Ovary (tissue), 9 donors: ENCODE measurements around the gene NYAP2. TPM values are rescaled to one million over a fixed set of nuclear protein-coding genes. Genes with fewer than 3 reads are reported as not detected.

Experiments
- DNase-seq, 5 donors: peaks; one replicate each; pipeline ENCODE4 v3.0.0-alpha.2; 2019 to 2020
- H3K27ac ChIP-seq, 2 donors: fragments of 200-600 bp; one replicate each; pipeline versions ENCODE4 v1.5.1 to v1.8.0; 2019 to 2022
- H3K27me3 ChIP-seq: fragments of 200-600 bp; one replicate; pipeline ENCODE4 v1.8.0; 2022
- H3K36me3 ChIP-seq: fragments of 200-600 bp; sonication (generic); one replicate; pipeline ENCODE4 v1.5.1; 2019
- H3K4me1 ChIP-seq: one replicate; pipeline ENCODE4 v1.8.1; 2013; ENCODE audit warnings: mild to moderate bottlenecking, moderate library complexity; ENCODE audit not compliant: insufficient read depth
- H3K4me3 ChIP-seq: fragments of 200-600 bp; sonication (generic); one replicate; pipeline ENCODE4 v1.5.1; 2017
- H3K9me3 ChIP-seq, 2 donors: fragments of 200-600 bp in 1 of 2; sonication (generic) in 1 of 2; one replicate each; pipeline versions ENCODE4 v1.5.1 to v1.8.1; 2013 to 2019; ENCODE audit warnings: mild to moderate bottlenecking in 1 of 2, moderate library complexity in 1 of 2
- EP300 ChIP-seq: sonication (generic); formaldehyde crosslinking; IDR thresholded peaks from one replicate; pipeline ENCODE4 v1.6.1; 2017; ENCODE audit warnings: antibody characterized with exemption
- POLR2A ChIP-seq: fragments of 450-650 bp; IDR thresholded peaks from one replicate; pipeline ENCODE4 v1.6.1; 2017; ENCODE audit warnings: antibody characterized with exemption, mild to moderate bottlenecking, moderate library complexity
- WGBS, 3 donors: extraction: QIAGEN DNeasy Blood & Tissue Kit in 1 of 3; methylation state at CpG; one replicate each; pipeline versions ENCODE4 v1.1.5 to v1.1.7; 2013 to 2017; 5-methylcytosine and 5-hydroxymethylcytosine counted together
- intact Hi-C, 4 donors: fragments of 100-400 bp; cut with DNase I; formaldehyde crosslinking; loops; one replicate each; pipeline versions ENCODE4 v1.11.0 to v1.15.1; 2022 to 2023
- polyA plus RNA-seq, 2 donors: library from polyadenylated mRNA; stranded (reverse); fragments of 200-250 nt in 1 of 2; fragments of 350-450 nt in 1 of 2; fragmentation: Illumina TruSeq in 1 of 2; extraction: RNeasy Lipid Tissue Mini Kit (QIAGEN cat#74804) in 1 of 2; gene quantifications; one replicate each; pipeline ENCODE4 v1.2.3, GENCODE V29; 2013 to 2014
- total RNA-seq, 7 donors: library from RNA; depleted of rRNA in 2 of 7; stranded (reverse); fragments of >200 nt in 2 of 7; fragmentation: NEBNext Ultra II Directional in 3 of 7; extraction: Animal tissue kit (Norgen Biotek cat#: 25700) in 3 of 7; gene quantifications; one replicate each; pipeline versions ENCODE4 v1.1.0 to v1.2.4, GENCODE V29; 2016 to 2023
- TF ChIP-seq, protein P1 (sequence below), 3 donors: fragments of 450-650 bp in 2 of 3; fragments of 200-600 bp in 1 of 3; IDR thresholded peaks; one replicate each; pipeline versions ENCODE4 v1.5.1 to v1.8.0; 2016 to 2022; ENCODE audit warnings: antibody characterized with exemption in 3 of 3, mild to moderate bottlenecking in 1 of 3
- donor health status: DM: no; HTN: no; CAD: no; lungs with moderate emphysema.
- donor health status: DM: no; HTN: no; CAD: no.
- donor health status: Bipolar disorder and iron deficiency.
- donor health status: DM: yes; HTN: yes; CAD: no.
- donor health status: DM: no; HTN: no; CAD: no.
- donor health status: DM: yes; HTN: yes; CAD: no.

NYAP2 gene
- total and polyA plus RNA-seq, 9 donors, result 0.10 to 0.13 TPM; not detected in 7

DNA sequence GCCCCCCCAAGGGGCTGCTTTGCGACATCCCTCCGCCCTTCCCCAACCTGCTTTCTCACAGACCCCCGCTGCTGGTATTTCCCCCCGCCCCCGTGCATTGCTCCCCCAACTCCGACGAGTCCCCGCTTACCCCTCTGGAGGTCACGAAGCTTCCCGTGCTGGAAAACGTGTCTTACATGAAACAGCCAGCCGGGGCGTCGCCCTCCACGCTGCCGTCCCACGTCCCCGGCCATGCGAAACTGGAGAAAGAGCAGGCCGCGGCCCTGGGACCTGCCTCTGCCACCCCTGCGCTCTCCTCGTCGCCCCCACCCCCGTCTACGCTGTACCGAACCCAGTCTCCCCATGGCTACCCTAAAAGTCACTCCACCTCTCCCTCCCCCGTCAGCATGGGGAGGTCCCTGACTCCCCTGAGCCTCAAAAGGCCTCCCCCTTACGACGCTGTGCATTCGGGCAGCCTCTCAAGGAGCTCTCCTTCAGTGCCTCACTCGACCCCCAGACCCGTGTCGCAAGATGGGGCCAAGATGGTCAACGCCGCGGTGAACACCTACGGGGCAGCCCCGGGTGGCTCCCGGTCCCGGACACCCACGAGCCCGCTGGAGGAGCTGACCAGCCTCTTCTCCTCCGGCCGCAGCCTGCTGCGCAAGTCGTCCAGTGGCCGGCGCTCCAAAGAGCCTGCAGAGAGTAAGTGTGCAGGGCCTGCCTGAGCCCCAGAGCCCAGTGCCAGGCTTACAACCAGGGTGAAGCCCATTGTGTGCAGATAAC lies 183.0 kb downstream of the NYAP2 start:
- WGBS, 3 donors, result 95 to 97% (median 96%) methylated on average over 49 of the region's 49 CpGs
- H3K27ac ChIP-seq, result no peak overlapping the region
- TF ChIP-seq, protein P1, sequence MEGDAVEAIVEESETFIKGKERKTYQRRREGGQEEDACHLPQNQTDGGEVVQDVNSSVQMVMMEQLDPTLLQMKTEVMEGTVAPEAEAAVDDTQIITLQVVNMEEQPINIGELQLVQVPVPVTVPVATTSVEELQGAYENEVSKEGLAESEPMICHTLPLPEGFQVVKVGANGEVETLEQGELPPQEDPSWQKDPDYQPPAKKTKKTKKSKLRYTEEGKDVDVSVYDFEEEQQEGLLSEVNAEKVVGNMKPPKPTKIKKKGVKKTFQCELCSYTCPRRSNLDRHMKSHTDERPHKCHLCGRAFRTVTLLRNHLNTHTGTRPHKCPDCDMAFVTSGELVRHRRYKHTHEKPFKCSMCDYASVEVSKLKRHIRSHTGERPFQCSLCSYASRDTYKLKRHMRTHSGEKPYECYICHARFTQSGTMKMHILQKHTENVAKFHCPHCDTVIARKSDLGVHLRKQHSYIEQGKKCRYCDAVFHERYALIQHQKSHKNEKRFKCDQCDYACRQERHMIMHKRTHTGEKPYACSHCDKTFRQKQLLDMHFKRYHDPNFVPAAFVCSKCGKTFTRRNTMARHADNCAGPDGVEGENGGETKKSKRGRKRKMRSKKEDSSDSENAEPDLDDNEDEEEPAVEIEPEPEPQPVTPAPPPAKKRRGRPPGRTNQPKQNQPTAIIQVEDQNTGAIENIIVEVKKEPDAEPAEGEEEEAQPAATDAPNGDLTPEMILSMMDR (IDR thresholded peaks at IDR 0.05), result no peak
- no peak for TF ChIP-seq POLR2A
- TF ChIP-seq EP300, result no peak
- H3K4me3 ChIP-seq, result no peak overlapping the region
- H3K36me3 ChIP-seq, result no peaks in the 10 kb centered on the region
- intact Hi-C loops, result no loop called here
- DNase-seq, result no peak
- H3K27me3 ChIP-seq, result no peaks in the 10 kb centered on the region
- H3K9me3 ChIP-seq, result no peaks in the 10 kb centered on the region
- H3K4me1 ChIP-seq, result no peaks in the 10 kb centered on the region

DNA sequence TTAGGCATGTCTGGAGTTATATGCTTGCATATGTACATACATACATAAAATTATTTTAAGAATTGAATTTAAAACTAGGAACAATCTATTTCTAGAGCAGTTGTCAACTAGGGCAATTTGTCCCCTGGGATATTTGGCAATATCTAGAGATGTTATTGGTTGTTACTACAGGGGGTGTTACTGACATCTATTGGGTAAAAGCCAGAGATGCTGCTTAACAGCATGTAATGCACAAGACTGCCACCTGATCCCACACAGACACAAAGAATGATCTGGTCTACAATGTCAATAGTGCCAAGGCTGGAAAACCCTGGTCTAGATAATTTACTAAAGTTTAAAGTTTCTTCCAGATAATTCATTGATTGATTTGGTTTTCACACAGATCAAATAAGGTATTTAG lies 185.3 kb downstream of the NYAP2 start:
- Histone ChIP-seq H3K4me1 (no peaks in the 10 kb centered on the region), H3K27ac (no peak overlapping the region), H3K36me3 (no peaks in the 10 kb centered on the region), H3K4me3 (no peak overlapping the region), H3K27me3 (no peaks in the 10 kb centered on the region), H3K9me3 (no peaks in the 10 kb centered on the region)
- intact Hi-C loops, result no loop called here
- no peak for DNase-seq
- no peak for TF ChIP-seq POLR2A
- TF ChIP-seq, protein P1 (IDR thresholded peaks at IDR 0.05), result no peak
- no peak for TF ChIP-seq EP300

DNA sequence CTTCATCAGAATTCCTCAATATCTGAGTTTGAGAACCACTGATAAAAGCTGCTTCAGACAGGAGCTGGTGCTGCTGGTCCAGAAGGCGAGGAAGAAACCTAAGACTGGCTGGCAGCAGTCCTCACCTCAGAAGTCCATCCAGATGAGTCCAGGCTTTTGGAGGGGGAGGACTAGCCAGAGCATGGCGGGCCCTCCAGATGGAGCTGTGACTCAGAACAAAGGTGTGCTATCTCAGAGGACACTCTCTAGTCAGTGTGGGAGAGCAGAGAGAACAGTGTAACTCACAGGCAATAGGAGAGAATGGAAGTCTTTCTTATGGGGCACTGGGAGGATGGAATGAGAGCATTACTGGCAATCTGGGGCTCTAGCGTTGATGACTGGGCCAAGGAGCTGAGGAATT lies 191.4 kb downstream of the NYAP2 start:
- TF ChIP-seq POLR2A, result no peak
- TF ChIP-seq, protein P1 (IDR thresholded peaks at IDR 0.05), result no peak
- no peak for TF ChIP-seq EP300

DNA sequence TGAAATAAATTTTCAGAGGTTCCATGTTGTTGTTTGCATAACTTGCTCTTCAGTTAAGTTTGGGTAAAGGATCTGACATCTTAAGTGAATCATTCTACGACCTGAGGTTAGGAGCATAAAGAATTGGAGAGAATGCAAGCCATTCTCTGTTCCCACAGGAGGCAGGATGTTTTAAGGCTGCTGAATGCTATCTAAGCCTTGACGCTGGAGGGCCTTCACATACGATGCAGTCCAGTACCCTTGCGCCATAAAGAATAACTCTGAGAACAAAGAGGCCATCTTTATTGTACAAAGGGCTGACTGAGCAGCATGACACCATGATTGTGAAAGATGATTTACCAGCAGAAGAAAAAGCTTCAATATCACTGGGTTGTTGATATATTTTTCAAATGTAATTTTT lies 198.4 kb downstream of the NYAP2 start:
- H3K9me3 ChIP-seq, result no peaks in the 10 kb centered on the region
- no peaks in the 10 kb centered on the region for H3K27me3 ChIP-seq
- no peaks in the 10 kb centered on the region for H3K36me3 ChIP-seq
- intact Hi-C loops, result no loop called here
- H3K4me1 ChIP-seq, result no peaks in the 10 kb centered on the region
- no peak overlapping the region for H3K4me3 ChIP-seq
- TF ChIP-seq, protein P1 (IDR thresholded peaks at IDR 0.05), result no peak
- TF ChIP-seq POLR2A (no peak), EP300 (no peak)
- DNase-seq, result no peak
- WGBS, 3 donors, result 56 to 63% (median 59%) methylated on average over 4 of the region's 4 CpGs
- H3K27ac ChIP-seq, result no peak overlapping the region

More for the DNA sequence above, 191.4 kb downstream of the NYAP2 start:
- Histone ChIP-seq H3K27ac (no peak overlapping the region), H3K4me3 (no peak overlapping the region), H3K36me3 (no peaks in the 10 kb centered on the region), H3K4me1 (no peaks in the 10 kb centered on the region), H3K27me3 (no peaks in the 10 kb centered on the region), H3K9me3 (no peaks in the 10 kb centered on the region)
- WGBS, 3 donors, result 90 to 99% (median 92%) methylated on average over 3 of the region's 3 CpGs
- no peak for DNase-seq
- intact Hi-C loops, result no loop called here
